ENCODE results near the gene ROR1.

DNA sequence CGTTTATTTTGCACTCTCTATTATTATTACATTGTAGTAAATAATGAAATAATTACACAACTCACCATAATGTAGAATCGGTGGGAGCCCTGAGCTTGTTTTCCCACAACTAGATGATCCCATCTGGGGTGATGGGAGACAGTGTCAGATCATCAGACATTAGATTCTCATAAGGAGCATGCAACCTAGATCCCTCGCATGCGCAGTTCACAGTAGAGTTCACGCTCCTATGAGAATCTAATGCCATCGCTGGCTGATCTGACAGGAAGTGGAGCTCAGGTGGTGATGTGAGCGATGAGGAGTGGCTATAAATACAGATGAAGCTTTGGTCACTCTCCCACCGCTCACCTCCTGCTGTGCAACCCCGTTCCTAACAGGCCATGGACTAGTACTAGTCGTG lies 112.1 kb downstream of the ROR1 start:
- no peak for TF ChIP-seq TAF1 (IDR thresholded peaks at IDR 0.05; ENCODE audit: borderline replicate concordance, low read depth, low read length)
- TF ChIP-seq, protein P1, sequence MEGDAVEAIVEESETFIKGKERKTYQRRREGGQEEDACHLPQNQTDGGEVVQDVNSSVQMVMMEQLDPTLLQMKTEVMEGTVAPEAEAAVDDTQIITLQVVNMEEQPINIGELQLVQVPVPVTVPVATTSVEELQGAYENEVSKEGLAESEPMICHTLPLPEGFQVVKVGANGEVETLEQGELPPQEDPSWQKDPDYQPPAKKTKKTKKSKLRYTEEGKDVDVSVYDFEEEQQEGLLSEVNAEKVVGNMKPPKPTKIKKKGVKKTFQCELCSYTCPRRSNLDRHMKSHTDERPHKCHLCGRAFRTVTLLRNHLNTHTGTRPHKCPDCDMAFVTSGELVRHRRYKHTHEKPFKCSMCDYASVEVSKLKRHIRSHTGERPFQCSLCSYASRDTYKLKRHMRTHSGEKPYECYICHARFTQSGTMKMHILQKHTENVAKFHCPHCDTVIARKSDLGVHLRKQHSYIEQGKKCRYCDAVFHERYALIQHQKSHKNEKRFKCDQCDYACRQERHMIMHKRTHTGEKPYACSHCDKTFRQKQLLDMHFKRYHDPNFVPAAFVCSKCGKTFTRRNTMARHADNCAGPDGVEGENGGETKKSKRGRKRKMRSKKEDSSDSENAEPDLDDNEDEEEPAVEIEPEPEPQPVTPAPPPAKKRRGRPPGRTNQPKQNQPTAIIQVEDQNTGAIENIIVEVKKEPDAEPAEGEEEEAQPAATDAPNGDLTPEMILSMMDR (IDR thresholded peaks at IDR 0.05), result no peak
- TF ChIP-seq, protein P2, sequence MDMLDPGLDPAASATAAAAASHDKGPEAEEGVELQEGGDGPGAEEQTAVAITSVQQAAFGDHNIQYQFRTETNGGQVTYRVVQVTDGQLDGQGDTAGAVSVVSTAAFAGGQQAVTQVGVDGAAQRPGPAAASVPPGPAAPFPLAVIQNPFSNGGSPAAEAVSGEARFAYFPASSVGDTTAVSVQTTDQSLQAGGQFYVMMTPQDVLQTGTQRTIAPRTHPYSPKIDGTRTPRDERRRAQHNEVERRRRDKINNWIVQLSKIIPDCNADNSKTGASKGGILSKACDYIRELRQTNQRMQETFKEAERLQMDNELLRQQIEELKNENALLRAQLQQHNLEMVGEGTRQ (IDR thresholded peaks at IDR 0.05; ENCODE audit: borderline replicate concordance, low read depth, low read length), result no peak
